Suprapubic skin (tissue), 4 donors: ENCODE data around the gene PLA2G4F.

Experiments used
- CTCF ChIP-seq, 2 donors: fragments of 200-600 bp in 1 of 2; fragments of 450-650 bp in 1 of 2; sonication (generic) in 1 of 2; IDR thresholded peaks; one replicate each; pipeline ENCODE4 v1.5.1; 2016 to 2019; ENCODE audit warnings: antibody characterized with exemption in 2 of 2, mild to moderate bottlenecking in 1 of 2, moderate library complexity in 1 of 2
- POLR2A ChIP-seq, 2 donors: fragments of 450-650 bp; IDR thresholded peaks; one replicate each; pipeline ENCODE4 v1.6.1; 2017; ENCODE audit warnings: antibody characterized with exemption in 2 of 2, mild to moderate bottlenecking in 2 of 2, moderate library complexity in 2 of 2
- POLR2AphosphoS5 ChIP-seq, 3 donors: sonication (generic); formaldehyde crosslinking; IDR thresholded peaks; one replicate each; pipeline ENCODE4 v1.6.1; 2017; ENCODE audit warnings: antibody characterized with exemption in 3 of 3

- TF ChIP-seq CTCF (IDR thresholded peaks at IDR 0.05) (no peak), POLR2AphosphoS5 (IDR thresholded peaks at IDR 0.05) (no peak), POLR2A (IDR thresholded peaks at IDR 0.05) (no peak)
Observed at GRCh38 chr15:42129364-42129763, 27.1 kb downstream of the PLA2G4F start.
